GM21737 (cell line): ENCODE data around the gene MRTFB.
"Not testable (repeated sequence)": the region's sequence is repeated elsewhere in the genome, so short reads cannot be mapped to it uniquely, and the experiment has no call there.

Source experiments
- ATAC-seq: cut with Tn5 transposase; IDR thresholded peaks from one replicate; pipeline ENCODE4 v1.9.1; 2021; ENCODE audit warnings: mild to moderate bottlenecking, moderate library complexity; ENCODE audit not compliant: unreplicated experiment

Gene MRTFB

DNA sequence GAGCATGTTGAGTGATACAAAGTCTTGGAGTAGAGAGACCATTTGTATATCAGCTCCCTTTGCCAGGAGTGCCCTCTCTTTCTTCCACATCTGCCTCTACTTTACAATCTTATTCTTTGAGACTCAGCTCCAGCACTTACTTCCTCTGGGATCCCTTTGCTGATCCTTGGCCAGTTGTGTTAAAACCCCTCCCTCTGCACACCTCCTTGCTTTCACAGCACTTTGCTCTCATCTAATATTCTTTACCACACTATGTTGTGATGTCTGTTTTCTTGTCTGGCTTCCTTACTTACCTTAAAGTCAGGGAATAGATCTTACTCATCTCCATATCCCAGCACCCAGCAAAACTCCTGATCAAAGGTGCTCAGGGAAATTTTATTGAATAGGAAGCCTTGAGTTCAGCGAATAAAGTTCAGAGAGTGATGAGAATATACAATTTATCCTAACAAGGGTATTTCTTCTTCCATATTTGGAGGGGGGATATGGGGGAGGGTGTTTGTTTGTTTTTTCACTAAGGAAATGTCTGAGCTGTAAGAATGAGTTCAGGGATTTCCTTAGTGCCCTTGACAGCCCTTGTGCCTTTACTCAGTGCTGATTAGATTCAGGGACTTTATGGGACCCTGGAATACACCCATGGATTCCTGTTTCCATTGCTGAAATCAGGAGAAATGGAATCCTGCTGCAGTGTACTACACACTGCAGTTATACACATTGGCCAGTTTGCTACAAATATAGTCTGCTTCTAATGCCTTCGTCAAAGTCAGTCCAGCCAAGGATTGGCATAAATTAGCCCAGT is 32.0 kb downstream of the MRTFB start:
- no peak for ATAC-seq

DNA sequence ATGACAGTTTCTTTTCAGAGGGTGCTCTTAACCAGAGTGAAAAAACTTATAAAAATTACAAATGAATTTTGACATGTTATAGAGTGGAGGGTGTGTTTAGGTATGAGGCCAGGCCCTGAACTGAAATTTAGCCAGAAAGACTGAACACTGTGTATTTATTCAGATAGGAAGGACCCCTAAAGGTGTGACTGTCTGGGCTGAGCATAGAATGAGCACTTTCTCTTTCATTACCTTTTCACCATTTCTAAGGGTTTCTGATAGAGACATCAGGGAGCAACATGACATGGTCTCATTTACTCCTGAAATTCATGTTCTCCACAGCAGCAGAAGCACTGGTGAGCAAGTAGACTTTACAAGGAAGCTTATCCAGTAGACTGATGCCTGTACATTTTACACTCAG is 32.9 kb downstream of the MRTFB start:
- no peak for ATAC-seq

DNA sequence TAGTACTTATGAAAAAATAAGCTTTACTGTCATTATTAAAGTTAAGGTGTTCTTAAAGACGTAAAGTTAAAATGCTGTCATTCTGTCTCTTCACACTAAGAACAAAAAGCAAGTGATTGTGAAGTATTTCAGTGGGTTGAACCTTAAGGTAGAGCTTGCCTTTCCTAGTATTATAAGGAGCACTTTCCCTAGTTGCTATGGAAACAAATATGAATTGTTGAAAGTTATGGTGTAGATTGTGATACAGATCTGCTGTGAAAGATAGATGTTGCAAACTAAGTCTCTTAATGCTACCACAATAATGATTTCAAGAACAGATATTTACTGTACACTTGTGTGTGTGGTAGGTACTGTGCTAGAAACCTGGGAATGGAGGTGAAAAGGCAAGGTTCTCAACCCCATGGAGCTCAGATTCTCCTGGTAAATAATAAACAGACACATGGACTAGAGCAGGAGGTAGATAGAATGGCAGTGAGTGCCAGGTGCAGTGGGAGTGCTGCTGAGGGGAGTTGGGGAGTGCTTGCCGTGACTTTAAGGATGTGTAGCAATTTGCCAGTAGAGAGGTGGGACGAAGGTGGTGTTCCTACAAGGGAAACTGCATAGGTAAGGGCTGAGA is 34.7 kb downstream of the MRTFB start:
- ATAC-seq = no peak

DNA sequence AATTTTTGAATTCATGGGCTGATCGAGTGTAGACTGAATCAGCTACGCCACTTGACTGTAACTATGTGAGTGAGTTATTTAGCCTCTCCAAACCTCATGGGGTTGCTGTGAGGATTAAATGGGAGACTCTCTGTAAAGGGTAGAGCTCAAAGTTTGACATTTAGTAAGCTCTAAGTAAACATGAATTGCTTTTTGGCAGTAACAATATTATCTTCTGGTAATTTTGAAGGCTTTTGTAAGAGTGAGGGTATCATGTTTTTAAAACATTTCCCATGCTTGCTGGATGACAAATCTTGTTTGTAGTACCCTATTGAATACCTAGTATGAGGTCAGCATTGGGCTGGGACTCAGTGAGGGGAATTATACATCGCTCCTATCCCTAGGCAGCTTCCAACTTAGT is 35.3 kb downstream of the MRTFB start:
- no peak for ATAC-seq

GRCh38 chr16:14106961-14107360 is 35.8 kb downstream of the MRTFB start:
- ATAC-seq = no peak

GRCh38 chr16:14109077-14109775 is 38.1 kb downstream of the MRTFB start:
- no peak for ATAC-seq

GRCh38 chr16:14109782-14110727 is 38.9 kb downstream of the MRTFB start:
- no peak for ATAC-seq

DNA sequence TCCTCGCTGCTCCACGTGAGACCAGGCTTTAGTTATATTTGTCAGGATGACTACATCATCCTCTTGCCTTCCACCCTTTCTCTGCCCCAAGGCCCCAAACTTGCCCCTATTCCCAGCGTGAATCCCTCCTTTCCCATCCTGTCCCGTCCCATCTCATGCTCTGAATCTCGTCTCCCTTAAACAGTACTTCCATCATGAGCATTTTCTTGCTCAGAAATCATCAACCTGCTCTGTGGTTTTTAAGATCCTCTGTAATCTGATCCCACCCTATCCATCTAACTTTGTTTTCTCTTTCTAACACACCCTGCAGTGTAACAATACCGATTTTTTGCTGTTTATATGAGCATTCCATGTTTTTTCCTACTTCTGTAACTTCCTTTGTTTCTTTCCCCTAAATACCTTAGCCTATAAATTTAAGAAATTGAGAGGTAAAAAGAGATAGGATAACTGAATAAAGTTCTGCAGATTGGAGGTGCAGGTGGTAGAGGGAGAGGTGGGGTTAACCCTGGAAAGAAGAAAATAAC is 39.7 kb downstream of the MRTFB start:
- ATAC-seq = no peak

DNA sequence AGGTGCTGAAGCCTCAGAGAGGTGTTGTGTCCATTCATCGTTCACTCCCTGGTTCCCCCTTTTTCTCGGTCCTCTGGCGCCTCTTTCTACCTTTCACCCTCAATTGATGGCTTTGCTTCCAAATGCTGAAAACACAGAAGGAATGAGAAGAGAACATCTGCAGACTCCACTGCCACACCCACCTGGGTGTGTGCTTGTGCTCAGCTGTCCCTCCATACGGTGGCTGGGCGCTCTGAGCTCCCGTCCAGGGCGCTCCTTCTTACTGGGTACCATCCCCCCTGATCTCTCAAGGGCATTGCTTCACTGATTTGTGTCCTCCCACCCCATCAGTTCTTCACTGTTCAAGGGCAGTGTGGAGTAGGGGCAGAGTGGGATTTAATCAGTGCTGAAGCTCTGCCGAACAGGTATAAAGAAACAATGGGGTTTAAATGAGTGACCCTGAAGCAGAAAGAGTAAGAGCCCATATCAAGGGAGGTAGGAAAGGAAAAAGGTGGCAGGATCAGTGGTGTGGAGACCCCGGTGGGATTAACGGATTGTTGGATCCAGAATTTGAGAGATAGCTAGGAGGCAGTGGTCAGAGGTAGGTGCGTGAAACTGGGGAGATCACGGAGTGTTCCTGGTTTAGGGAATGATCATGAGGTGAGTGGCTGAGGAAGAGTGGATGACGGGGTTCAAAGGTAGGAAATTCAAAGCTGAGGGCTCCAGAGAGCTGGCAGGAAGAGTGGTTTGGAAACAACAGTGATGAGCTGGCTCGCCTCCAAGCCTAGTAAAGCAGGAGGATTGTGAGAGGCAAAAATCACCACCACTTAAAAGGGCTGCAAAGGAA is 40.8 kb downstream of the MRTFB start:
- ATAC-seq = no peak

DNA sequence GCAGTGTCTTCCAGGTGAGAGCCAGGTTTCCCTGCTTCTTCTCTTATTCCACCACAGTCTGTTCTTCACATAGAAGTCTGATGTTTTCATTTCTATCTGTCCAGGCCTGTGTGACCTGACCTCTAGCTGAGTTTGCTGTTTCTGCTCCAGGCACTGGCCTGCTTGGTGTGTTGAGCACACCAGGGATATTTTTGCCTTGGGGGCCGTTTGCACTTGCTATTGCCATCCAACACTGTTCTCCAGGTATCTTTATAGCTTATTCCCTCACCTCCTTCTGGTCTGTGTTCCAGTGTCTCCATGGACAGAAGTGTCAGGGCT is 41.4 kb downstream of the MRTFB start:
- no peak for ATAC-seq

DNA sequence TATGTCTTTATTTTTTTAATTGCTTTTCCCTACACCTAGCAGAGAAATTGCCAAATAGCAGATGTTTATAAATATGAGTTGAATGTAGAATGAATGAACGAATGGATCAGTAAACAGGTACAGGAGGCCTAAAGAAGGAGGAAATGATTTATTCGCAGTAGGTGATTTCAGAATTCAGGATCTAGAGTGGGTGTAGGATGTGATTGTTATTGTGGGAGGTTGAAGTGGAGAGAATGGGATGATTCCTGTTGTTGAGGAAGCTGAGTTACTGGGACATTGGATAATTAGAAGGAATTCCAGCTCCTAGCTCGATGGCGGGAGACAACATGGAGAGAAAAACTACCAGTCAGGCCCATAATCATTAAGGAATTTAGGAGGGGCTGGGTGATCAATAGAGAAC is 42.2 kb downstream of the MRTFB start:
- no peak for ATAC-seq

- ATAC-seq = no peak
Measured at GRCh38 chr16:14117051-14117450, 45.9 kb downstream of the MRTFB start.

DNA sequence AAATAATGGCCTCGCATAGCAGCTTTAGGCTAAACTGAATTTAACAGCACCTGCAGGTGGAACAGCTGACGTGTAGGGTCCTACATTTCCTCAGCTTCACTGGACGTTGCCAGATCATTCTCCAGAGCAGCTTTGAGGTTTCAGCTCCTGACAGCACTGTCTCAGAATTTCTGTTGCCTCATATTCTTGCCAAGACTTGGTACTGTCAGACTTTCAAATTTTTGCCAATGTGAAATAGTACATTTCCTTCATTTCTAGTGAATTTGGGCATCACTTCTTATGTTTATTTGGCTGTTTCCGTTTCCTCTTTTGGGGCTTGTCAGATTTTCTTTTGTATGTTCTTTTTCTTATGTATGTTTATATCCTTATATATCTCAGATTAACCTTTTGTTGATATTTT is 48.7 kb downstream of the MRTFB start:
- no peak for ATAC-seq

DNA sequence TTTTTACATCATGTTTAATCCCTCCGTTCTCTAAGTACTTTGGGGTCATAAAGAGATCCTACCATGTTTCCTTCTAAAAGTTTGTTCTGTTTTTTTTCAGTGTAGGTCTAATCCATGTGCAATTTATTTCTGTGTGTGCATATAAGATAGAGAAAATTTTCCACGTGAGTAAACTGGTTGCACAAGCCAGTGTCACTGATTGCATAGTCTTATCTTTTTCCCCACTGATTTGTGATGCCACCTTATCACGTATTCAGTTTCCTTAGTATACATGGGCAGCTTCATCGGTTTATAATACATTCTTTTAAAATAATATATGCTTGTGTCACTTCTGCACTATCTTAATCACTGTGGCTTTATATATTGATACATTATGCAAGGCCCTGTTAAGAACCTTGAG is 49.2 kb downstream of the MRTFB start:
- ATAC-seq = no peak

DNA sequence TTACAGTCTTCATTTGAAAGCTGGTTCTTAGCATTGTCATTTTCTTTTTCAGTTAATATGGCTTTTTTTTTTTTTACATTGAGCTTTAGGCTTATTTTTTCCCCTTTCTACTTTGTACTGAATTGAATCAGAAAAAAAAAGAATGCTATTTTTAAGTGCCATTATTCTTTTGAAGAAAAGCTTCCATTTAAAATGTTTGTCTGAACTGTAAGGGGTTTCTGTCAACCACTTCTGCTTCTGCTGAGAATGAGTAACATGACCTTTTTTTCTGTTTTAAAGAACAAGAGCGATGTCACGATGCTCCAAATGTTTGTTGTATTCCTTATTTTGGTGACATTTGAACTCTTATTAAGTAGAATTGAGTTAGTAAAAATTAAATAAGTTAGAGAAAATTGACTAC is 50.0 kb downstream of the MRTFB start:
- no peak for ATAC-seq

GRCh38 chr16:14121872-14122271 is 50.8 kb downstream of the MRTFB start:
- ATAC-seq = no peak

- not testable (repeated sequence) for ATAC-seq
Measured at GRCh38 chr16:14122430-14122829, 51.3 kb downstream of the MRTFB start.

DNA sequence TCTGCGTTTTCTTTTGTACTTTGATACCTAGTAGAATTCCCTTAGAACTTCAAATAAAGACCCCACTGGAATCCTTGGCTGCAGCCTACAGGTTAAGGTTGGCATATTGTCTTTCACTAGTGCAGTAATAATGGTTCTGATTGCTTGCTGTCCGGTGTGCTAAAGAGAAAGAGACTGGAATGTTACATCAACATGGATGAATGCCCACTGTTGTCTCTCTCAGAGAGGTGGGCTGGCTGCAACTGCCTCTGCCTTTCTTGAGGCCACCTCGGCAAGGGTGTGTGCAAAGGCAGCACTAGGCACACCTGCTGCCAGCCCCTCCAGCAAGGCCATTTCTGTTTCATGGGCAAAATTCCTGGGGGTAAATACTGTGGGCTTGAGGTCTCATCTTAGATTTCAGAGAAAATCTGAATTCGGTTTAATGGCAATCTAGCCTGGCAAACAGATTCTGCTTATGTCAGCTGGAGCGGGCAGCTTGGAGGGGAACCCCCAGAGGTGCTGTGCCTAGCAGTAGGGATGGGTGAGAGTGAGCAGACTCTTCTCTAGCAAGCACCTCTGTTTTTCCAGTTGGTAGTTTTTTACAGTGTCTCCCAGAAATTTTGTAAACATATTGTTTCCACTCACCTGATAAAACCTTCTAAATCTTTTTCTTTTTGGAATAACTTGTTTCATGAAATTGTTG is 54.0 kb downstream of the MRTFB start:
- ATAC-seq = no peak

DNA sequence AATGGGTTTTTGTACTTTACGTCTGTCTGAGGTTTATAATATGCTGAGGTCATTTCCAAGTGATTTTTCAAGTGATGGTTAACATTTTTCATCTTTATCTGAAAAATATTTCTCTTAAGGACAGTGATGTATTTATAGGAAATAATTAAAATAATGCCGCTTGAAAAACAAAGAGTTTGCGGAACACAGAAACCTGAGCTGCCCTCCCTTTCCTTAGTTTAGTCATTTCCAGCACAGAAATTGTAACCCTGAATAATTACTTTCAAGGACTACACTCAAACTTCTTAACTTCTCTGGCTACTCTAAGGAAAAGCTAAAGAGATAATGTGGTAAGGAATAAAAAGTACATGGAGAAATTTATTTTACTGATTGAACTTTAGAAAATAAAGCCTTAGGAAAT is 54.6 kb downstream of the MRTFB start:
- ATAC-seq = no peak
